ENCODE data around the gene EFCAB7. TPM values are rescaled to one million over a fixed set of nuclear protein-coding genes. Genes with fewer than 3 reads are reported as not detected.

EFCAB7 gene
- total RNA-seq, 1 experiment from 2014 or later: 3.0 TPM

DNA sequence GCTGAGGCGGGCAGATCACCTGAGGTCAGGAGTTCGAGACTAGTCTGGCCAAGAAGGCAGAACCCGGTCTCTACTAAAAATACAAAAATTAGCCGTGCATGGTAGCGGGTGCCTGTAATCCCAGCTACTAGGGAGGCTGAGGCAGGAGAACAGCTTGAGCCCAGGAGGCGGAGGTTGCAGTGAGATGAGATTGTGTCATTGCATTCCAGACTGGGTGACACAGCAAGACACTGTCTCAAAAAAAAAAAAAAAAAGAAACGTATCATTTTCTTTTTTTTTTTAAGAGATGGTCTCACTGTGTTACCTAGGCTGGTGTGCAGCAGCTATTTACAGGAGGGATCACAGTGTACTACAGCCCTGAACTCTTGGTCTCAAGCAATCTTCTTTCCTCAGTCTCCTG is 47.6 kb upstream of the EFCAB7 start:
- H3K9ac ChIP-seq (ENCODE audit: extremely low read depth, insufficient read length, low read length): no peak overlapping the region
- H3K79me2 ChIP-seq (ENCODE audit: insufficient read depth, low read length): no peaks in the 10 kb centered on the region
- H3K4ac ChIP-seq (ENCODE audit: low read depth, low read length): no peak overlapping the region
- H3K36me3 Mint-ChIP-seq (ENCODE audit: insufficient read depth in 1 of 3, low read depth in 3 of 3): peaks cover 25 to 41% (median 39%) of the 10 kb centered on the region in 3 experiments
- H3K4me1 Mint-ChIP-seq: no peaks in the 10 kb centered on the region
- H3K79me1 ChIP-seq (ENCODE audit: insufficient read depth, low read depth, low read length, poor library complexity, severe bottlenecking): no peaks in the 10 kb centered on the region
- H2AK5ac ChIP-seq (ENCODE audit: insufficient read length, low read length): no peak overlapping the region
- no peak overlapping the region for H2BK12ac ChIP-seq (ENCODE audit: insufficient read length, low read depth, low read length)
- no peaks in the 10 kb centered on the region for H3K4me1 ChIP-seq (ENCODE audit: insufficient read depth, low read length)
- H3K27me3 Mint-ChIP-seq (ENCODE audit: low read depth): no peaks in the 10 kb centered on the region
- H2BK5ac ChIP-seq (ENCODE audit: insufficient read length, low read length): no peak overlapping the region
- no peak overlapping the region for H2BK120ac ChIP-seq (ENCODE audit: low read depth, low read length, poor library complexity, severe bottlenecking)
- no peak overlapping the region for H4K8ac ChIP-seq (replicated peaks; ENCODE audit: insufficient read length, low read depth, low read length)
- H3K18ac ChIP-seq (ENCODE audit: insufficient read length, low read depth, low read length): no peak overlapping the region
- no peak overlapping the region for H3K56ac ChIP-seq (ENCODE audit: insufficient read length, low read depth, low read length)
- TF ChIP-seq, protein P1, sequence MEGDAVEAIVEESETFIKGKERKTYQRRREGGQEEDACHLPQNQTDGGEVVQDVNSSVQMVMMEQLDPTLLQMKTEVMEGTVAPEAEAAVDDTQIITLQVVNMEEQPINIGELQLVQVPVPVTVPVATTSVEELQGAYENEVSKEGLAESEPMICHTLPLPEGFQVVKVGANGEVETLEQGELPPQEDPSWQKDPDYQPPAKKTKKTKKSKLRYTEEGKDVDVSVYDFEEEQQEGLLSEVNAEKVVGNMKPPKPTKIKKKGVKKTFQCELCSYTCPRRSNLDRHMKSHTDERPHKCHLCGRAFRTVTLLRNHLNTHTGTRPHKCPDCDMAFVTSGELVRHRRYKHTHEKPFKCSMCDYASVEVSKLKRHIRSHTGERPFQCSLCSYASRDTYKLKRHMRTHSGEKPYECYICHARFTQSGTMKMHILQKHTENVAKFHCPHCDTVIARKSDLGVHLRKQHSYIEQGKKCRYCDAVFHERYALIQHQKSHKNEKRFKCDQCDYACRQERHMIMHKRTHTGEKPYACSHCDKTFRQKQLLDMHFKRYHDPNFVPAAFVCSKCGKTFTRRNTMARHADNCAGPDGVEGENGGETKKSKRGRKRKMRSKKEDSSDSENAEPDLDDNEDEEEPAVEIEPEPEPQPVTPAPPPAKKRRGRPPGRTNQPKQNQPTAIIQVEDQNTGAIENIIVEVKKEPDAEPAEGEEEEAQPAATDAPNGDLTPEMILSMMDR (conservative IDR thresholded peaks at IDR 0.05): no peak
- no peaks in the 10 kb centered on the region for H3K9me3 ChIP-seq (ENCODE audit: control insufficient read depth, low read depth, low read length)
- no peak overlapping the region for H3K23ac ChIP-seq (ENCODE audit: insufficient read length, low read depth, low read length)
- H3T11ph ChIP-seq (ENCODE audit: low read length): no peak overlapping the region
- H4K5ac ChIP-seq (ENCODE audit: insufficient read length, low read depth, low read length): no peak overlapping the region
- no peak overlapping the region for H3K27ac ChIP-seq (ENCODE audit: insufficient read length, low read depth, low read length)
- H2AFZ ChIP-seq (ENCODE audit: low read length): no peak overlapping the region
- H3K4me3 Mint-ChIP-seq: no peak overlapping the region
- H3K27me3 ChIP-seq (ENCODE audit: insufficient read depth, low read length): no peaks in the 10 kb centered on the region
- H3K14ac ChIP-seq (ENCODE audit: insufficient read depth, low read length): no peak overlapping the region
- H4K20me1 ChIP-seq (ENCODE audit: control insufficient read depth, insufficient read depth, insufficient read length): no peaks in the 10 kb centered on the region
- H3K9me3 Mint-ChIP-seq: peaks cover 17 to 19% of the 10 kb centered on the region in 2 experiments
- no peak for DNase-seq
- H3K23me2 ChIP-seq (ENCODE audit: insufficient read length, low read depth, low read length, poor library complexity, severe bottlenecking): no peaks in the 10 kb centered on the region
- H3K4me2 ChIP-seq (ENCODE audit: insufficient read depth, insufficient read length, low read length): no peak overlapping the region
- no peak overlapping the region for H2BK20ac ChIP-seq (ENCODE audit: low read depth, low read length, poor library complexity, severe bottlenecking)
- no peak overlapping the region for H2BK15ac ChIP-seq (ENCODE audit: low read depth, low read length)
- H3K27ac Mint-ChIP-seq: no peak overlapping the region
- no peak overlapping the region for H4K91ac ChIP-seq (ENCODE audit: insufficient read length, low read depth, low read length)
- no CpG with 5 or more reads among the region's 7 CpGs for WGBS (ENCODE audit: extremely low coverage, insufficient read length, low lambda C conversion rate)
